OCI-M1 (cell line): ENCODE results near the gene CLEC2L.
A peak's percentile ranks its signal among the peaks of the same experiment; 100 is the strongest.

Experiments
- DNase-seq: peaks from one replicate; lab custom pipeline; 2025; lab: John Stamatoyannopoulos, UW

Gene CLEC2L

GRCh38 chr7:139523199-139523941 is at the start of gene CLEC2L:
Gene CLEC2L (plus strand): TSS chr7:139523685. CDS start chr7:139523928, 243 bp downstream.
- DNase-seq, result no peak

GRCh38 chr7:139476139-139476538 is 47.3 kb upstream of the CLEC2L start:
- DNase-seq, result no peak

GRCh38 chr7:139476891-139477290 is 46.6 kb upstream of the CLEC2L start:
- no peak for DNase-seq

- no peak for DNase-seq
These were observed 43.9 kb upstream of the CLEC2L start for GRCh38 chr7:139479620-139480019.

- DNase-seq, result no peak
These were observed 42.1 kb upstream of the CLEC2L start for GRCh38 chr7:139481364-139481763.

- no peak for DNase-seq
These were observed 41.4 kb upstream of the CLEC2L start for GRCh38 chr7:139482122-139482521.

GRCh38 chr7:139482662-139483466 is 40.6 kb upstream of the CLEC2L start:
- DNase-seq, result no peak

- no peak for DNase-seq
These were observed 36.0 kb upstream of the CLEC2L start for GRCh38 chr7:139487366-139488080.

GRCh38 chr7:139488810-139489209 is 34.7 kb upstream of the CLEC2L start:
- no peak for DNase-seq

GRCh38 chr7:139490130-139490529 is 33.4 kb upstream of the CLEC2L start:
- DNase-seq, result no peak

- no peak for DNase-seq
These were observed 31.2 kb upstream of the CLEC2L start for GRCh38 chr7:139492293-139492692.

- DNase-seq, result peak; percentile 22
These were observed 28.5 kb upstream of the CLEC2L start for GRCh38 chr7:139494835-139495579.

- DNase-seq, result no peak
These were observed 27.8 kb upstream of the CLEC2L start for GRCh38 chr7:139495580-139496125.

GRCh38 chr7:139496528-139496927 is 27.0 kb upstream of the CLEC2L start:
- no peak for DNase-seq

- no peak for DNase-seq
These were observed 22.7 kb upstream of the CLEC2L start for GRCh38 chr7:139500770-139501138.

- DNase-seq, result no peak
These were observed 21.3 kb upstream of the CLEC2L start for GRCh38 chr7:139502226-139502625.

- peak; percentile 3 for DNase-seq
These were observed 17.9 kb upstream of the CLEC2L start for GRCh38 chr7:139505563-139505962.

- no peak for DNase-seq
These were observed 13.9 kb upstream of the CLEC2L start for GRCh38 chr7:139509535-139509934.

- DNase-seq, result no peak
These were observed 12.2 kb upstream of the CLEC2L start for GRCh38 chr7:139511315-139511714.

- no peak for DNase-seq
These were observed 8.2 kb upstream of the CLEC2L start for GRCh38 chr7:139515266-139515665.

GRCh38 chr7:139521439-139521838 is 2.0 kb upstream of the CLEC2L start:
- no peak for DNase-seq

GRCh38 chr7:139522830-139523198 is 671 bp upstream of the CLEC2L start:
- DNase-seq, result no peak
